SK-MEL-5 (cell line): ENCODE measurements around the gene HOXB1. TPM values are rescaled to one million over a fixed set of nuclear protein-coding genes. Genes with fewer than 3 reads are reported as not detected.

Experiments
- DNase-seq: peaks from one replicate; pipeline ENCODE4 v3.0.0-alpha.2; 2016; ENCODE audit warnings: low read depth, low spot score
- in situ Hi-C: cut with HindIII; loops from 2 replicates; pipeline ENCODE4 v1.10.0; 2016; ENCODE audit warnings: low sequenced_read_pairs, high pct_unique_total_duplicates, low pct_unique_long_range_greater_than_20kb
- total RNA-seq: library from RNA; depleted of rRNA; stranded (reverse); fragments of >200 nt; shearing (Covaris generic); gene quantifications from 2 replicates; pipeline ENCODE4 v1.2.3, GENCODE V29; 2014

The HOXB1 gene
- total RNA-seq, 1 experiment from 2014 or later: not detected

DNA sequence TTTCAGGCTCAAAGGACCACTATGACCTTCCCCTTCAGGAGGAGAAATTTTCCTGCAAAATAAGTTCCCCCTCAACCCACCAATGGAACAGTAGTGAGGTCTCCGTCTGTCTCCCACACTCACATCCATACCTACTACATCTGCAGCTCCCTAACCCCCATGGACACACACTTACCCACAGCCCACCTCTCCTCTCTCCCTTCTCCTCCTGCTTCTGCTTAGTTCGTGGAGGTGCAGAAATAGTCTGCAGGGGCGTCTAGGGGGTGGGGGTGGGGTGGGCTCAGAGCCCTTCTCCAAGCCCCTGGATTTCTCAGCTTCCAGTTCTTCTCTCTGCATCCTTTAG is 38.4 kb upstream of the HOXB1 start:
- DNase-seq: no peak
- in situ Hi-C loops: no loop called here

DNA sequence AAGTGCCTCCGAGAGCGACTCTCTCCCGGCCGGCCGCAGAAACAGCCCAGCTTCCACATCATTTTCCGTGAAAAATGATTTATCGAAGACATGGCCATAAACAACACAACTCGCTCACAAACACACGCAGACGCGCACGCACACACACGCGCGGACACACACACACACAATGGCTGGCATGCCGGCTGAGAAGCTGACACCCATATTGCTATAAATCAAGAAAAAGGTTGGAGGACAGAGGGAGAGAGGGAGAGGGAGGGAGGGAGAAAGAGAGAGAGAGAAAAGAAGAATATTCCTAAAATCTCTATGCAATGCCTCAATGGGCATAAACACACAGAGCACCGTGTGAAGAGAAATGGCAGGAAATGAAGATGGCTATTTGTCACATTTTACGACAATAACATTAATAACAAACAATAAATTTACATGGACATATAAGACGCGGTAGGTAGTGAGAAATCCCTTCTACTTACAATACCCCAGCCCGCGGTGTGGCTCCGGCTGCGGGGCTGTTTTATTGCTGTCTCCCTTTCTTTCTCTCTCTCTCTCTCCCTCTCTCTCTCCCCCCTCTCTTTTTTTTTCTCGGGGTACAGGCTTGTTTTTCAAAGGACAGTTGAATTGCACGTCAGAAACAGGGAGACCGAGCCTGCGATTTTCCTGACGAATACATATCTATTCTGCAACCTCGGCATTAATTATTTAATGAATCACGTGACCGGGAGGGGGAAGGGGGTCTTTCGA is 37.9 kb upstream of the HOXB1 start:
- DNase-seq: no peak
- in situ Hi-C loops: no loop called here

- in situ Hi-C loops: no loop called here
- no peak for DNase-seq
Measured at GRCh38 chr17:48567646-48568354, 37.0 kb upstream of the HOXB1 start.

GRCh38 chr17:48567209-48567608 is 36.4 kb upstream of the HOXB1 start:
- no peak for DNase-seq
- in situ Hi-C loops: no loop called here

- DNase-seq: no peak
- in situ Hi-C loops: no loop called here
Measured at GRCh38 chr17:48566717-48567116, 35.9 kb upstream of the HOXB1 start.

DNA sequence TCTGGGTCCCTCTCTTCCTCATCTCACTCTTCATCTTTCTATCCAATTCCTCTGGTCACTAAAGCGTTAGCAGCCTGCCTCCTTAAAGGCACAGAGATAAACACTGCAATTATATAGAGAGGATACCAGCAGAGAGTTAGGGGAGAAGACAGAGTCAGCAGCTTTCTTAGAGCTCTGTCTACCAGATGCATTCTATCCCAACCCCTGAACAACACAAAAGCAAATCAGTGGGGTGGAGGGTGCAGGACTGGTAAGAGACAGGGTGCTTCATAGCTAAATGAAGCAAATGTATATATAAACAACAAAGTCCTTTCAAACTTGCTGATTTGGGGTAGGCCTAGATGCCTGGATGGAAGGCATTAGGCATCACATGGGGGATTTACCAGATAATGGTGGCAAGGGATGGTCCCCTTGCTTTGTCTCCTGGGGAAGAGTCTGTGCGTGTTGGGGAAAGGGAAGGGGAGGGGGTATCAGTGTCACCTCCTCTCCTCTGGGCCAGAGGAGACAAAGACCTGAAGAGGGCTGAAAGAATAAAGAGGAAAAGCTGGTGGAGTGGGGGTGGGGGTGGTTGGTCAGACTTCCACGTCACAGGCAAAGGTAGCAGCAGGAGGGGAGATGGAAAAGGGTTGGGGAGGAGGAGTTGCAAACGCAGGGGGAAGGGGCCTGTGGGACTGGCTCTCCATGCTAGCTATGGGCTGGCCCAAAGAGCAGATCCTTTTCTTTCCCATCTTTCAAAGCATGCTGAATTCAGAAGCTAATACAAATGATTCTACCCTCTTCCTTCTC is 35.3 kb upstream of the HOXB1 start:
- no peak for DNase-seq
- in situ Hi-C loops: no loop called here

GRCh38 chr17:48565022-48565554 is 34.3 kb upstream of the HOXB1 start:
- no peak for DNase-seq
- in situ Hi-C loops: no loop called here

DNA sequence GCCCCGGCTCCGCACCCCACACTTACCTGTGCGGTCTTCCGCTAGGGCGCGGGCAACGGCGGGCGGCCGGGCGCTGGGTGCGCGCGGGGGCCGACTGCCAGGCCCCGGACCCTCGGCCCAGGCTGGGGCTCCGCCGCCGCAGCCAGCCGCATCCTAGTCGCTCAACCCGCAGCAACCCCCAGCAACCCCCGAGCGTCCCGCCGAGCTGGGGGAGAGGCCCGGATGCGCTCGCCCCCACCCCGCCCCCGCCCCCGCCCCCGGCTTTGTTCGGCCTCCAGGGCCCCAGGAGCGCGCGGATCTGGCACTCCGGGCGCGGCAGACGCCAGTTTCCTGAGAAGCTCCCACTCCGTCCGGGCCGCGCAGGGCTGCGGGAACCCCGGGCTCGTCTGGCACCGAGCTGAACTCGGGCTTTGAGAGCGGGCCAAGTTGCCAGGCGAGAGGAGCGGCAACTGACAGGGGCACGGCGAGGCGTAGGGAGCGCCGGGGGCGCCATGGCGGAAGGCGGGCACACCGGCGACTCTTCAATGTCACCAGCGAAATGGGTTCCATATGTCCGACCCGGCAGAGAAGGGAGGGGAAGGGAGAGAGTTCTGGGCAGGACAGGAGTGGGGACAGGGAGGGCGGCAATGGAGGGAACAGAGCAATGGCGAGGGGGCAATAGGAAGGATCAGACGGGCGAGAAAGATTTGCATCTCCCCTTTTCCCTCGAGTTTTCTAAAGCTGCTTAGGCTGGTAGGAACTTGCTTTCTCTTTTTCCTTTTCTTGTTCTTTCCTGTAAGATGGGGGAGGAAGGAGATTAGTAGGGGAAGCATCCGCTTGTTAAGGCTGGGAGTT is 33.6 kb upstream of the HOXB1 start:
- in situ Hi-C loops: no loop called here
- no peak for DNase-seq

GRCh38 chr17:48563867-48564187 is 33.0 kb upstream of the HOXB1 start:
- DNase-seq: no peak
- in situ Hi-C loops: no loop called here

GRCh38 chr17:48563385-48563838 is 32.6 kb upstream of the HOXB1 start:
- no peak for DNase-seq

DNA sequence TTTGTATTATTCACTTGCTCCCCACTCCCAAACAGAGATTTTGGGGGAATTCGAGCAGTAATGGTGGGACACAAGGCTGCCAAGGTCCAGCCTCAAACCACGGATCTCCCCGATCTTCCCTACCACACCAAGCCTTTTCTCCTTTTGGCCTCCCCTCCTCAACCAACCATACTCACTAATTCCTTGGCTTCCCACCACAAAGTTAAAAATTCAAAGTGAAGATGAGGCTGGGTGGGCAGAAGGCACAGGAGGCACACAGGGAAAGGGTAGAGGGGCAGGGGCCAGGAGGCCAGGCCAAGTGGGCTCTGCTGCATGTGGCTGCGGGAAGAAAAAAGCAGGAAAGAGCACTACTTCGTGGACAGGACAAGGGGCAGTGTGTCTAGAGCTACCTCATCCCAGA is 32.1 kb upstream of the HOXB1 start:
- DNase-seq: no peak
- in situ Hi-C loops: no loop called here

More at GRCh38 chr17:48563385-48563838, 32.6 kb upstream of the HOXB1 start:
- in situ Hi-C loops: no loop called here

GRCh38 chr17:48561884-48562810 is 31.3 kb upstream of the HOXB1 start:
- peak; percentile 12 for DNase-seq
- in situ Hi-C loops: no loop called here

DNA sequence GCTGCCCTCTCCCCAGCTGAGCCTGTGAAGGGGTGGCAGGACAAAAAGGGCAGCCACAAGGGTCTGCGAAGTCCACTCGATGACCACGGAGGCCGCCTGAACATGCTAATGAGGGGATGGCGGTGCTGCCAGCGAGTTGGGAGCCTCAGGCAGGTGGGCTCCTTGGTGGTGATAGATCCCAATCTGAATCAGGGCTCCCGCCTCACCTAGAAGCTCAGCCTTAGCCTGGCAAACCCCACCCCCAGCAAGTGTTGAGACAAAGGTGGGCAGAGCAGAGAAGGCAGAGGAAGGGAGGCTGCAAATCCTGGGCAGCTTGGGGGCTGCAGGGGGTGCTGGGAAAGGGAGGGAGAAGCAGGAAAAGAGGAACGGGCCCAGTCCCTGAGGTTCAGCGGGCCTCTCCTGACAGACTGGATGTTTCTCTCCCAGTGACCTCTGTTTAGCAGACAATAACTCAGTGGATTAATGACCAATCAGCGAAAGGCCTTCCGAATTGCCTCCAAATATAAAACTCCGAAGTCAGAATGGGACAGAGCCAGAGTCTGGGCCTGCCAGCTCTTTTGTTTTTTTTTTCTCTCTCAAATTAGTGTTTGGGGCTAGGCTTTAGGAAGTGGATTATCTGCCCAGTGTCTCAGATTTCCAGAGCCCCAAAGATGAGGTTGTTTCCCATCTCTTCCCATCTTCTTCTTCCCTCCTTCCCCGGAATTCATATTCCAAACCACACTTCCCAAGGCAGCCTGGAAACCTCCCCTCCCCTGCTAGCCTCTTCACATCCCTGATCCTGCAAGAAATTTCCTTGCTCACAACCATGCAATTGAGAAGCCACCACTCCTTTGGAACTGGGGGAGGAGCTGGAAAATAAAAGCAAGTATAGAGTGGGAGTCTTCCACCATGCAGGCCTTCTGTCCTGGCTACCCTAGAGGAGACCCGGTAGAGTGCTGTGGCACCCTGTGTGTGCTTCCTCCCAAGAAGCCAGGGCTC is 29.3 kb upstream of the HOXB1 start:
- in situ Hi-C loops: no loop called here
- DNase-seq: no peak

GRCh38 chr17:48559122-48559839 is 28.5 kb upstream of the HOXB1 start:
- no peak for DNase-seq
- in situ Hi-C loops: no loop called here

GRCh38 chr17:48558831-48559121 is 28.0 kb upstream of the HOXB1 start:
- in situ Hi-C loops: no loop called here
- no peak for DNase-seq
